GM18861 (cell line): ENCODE results near the gene MS4A18.
A peak's percentile ranks its signal among the peaks of the same experiment; 100 is the strongest.

Source experiments
- ATAC-seq: cut with Tn5 transposase; IDR thresholded peaks from one replicate; pipeline ENCODE4 v1.9.1; 2021; ENCODE audit not compliant: unreplicated experiment

MS4A18 gene

DNA sequence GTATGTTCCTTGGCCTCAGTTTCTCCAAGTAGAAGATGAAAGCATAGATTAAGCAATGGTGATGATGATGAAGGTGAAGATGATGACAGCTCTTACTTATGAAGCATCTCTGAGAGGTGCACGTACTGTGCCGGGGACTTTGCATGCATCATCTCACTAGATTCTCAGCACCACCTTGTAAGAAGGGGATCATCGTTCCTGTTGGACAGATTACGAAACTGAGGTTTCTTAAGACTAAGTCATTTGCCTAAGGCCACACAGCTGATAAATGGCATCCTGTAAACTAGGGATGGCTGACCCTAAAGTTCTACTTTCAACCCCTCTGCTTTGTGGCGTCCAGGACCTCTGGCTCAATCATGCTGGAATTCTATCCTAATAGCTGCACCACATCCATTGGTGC, 40.8 kb downstream of the MS4A18 start:
- ATAC-seq = peak; percentile 8

DNA sequence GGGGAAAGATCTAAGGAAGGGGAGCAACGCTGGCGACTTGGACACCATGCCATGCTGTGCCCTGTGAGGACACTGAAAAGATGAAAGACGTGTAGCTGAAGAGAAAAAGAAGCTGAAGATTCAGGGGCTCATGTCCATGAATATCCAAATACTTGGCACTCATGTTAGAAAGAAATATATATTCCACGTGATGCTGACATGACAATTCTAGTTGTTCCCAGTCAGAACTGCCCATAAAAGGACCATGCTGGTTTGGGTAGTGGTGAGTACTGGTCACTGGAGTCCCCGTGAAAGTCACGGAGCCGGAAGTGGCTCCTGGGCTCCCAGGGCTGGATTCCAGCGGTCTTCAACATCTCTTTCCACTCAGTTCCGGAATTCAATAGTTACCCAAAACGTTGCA, 42.0 kb downstream of the MS4A18 start:
- no peak for ATAC-seq

DNA sequence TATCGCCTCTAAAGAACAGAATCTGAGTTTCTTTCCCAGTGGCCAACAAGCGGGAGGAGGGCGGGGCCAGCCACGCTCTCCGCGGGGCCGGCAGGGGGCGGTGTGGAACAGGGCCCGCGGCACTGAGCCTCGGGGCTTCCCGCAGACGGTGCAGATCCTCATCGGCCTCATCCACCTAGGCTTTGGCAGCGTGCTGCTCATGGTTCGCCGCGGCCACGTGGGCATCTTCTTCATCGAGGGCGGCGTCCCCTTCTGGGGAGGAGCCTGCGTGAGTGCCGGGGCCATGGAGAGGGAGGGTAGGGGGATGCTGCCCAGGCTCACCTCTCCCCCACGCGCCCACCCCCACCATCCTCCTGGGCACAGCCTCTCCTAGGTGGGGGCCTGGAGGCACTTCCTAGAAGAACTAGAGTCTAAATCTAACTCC, 42.9 kb downstream of the MS4A18 start:
- no peak for ATAC-seq

DNA sequence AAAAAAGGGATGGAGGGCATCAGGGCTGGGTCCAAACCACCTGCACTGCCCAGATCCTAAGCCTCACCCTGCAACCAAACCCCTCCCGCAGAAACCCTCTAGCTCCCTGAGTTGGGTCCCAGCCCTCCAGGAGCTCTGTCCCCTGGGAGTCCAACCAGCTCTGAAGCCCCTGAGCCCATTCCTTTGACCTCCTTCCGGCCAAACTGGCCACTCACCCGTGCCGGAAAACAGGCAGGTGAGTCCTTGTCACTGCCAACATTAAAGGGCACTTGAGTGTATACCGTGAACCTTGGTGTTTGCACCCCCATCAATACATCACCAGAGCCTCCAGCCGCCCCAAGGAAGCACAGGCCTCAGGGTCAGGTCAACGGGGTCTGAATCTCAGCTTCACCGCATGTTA, 43.7 kb downstream of the MS4A18 start:
- ATAC-seq = no peak

DNA sequence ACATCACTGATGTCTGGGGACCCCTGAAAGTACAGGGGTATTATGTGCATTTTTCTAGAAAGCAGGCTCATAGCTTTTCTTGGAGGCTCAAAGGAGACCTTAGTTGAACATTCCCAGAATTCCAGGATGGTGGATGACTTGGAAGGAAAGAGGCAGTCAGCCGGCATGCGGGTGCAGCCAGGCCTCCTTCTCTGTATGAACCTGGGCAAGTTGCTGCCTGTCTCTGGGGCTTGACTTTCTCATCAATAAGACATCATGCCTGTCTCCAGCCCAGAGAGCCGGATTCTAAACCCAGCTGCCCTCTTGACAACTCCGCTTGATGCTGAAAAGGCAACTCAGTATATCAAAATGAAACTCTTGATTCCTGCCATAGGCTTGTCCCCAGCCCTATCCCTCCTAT, 44.8 kb downstream of the MS4A18 start:
- no peak for ATAC-seq

DNA sequence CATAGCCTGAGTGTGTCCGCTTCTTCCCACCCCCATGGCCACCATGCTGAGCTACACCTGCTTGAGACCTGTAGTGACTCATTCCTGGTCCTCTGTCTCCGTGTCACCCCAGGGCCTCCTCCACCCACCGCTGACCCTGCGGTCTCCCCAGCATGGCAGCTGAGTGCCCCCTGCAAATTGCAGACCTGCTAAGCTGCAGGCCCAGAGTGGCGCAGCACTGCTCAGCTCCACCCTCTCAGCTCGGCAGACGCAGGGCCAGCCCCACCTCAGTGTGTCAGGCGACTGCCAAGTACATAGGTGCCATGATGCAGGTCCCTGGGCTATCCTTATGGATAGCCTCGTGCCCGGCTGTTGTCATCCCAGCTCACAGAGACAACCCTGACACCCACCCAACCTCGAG, 45.3 kb downstream of the MS4A18 start:
- no peak for ATAC-seq

DNA sequence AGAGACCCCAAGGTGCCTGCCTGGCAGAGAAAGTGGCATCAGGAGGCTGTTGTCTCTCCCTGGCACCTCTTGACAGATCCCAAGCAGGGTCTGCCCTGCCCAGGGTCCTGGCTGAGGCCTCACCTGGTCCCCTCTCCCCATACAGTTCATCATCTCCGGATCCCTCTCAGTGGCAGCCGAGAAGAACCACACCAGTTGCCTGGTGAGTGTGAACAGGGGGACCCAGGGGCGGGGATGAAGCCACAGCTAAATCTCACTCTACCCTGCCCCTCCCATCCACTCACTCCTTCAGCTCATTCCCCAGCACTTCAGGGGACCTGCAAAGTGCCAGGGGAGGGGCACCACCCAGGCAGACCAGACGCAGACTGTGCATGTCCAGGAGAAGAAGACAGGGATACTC, 46.6 kb downstream of the MS4A18 start:
- ATAC-seq = no peak

DNA sequence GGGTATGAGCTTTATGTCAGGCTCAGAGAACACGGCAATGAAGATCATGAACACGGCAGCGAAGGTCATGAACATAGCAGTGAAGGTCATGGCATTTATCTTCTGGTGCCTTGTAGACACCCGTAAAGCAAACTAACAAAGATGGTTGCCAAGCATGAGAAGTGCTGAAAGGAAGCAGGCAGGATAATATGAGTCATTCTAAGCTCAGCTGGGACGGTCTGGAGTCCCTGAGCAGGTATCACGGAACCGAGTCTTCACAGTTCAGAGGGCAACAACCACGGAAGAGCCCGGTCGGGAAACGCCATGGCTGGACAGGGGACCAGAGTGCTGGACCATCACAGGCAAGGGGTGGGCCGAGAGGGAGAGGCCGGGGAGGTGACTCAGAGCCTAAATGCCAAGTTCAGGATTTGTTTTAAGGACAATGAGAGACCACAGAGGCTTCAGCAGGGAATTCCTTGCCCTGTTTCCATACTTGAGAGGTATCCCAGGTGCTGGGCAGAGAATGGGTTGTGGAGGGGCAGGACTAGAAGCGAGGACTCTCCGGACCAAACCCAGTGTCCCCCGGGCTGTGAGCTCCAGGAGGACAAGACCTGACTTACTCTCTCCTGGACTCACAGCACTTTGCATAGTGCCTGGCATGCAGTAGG, 47.5 kb downstream of the MS4A18 start:
- no peak for ATAC-seq

DNA sequence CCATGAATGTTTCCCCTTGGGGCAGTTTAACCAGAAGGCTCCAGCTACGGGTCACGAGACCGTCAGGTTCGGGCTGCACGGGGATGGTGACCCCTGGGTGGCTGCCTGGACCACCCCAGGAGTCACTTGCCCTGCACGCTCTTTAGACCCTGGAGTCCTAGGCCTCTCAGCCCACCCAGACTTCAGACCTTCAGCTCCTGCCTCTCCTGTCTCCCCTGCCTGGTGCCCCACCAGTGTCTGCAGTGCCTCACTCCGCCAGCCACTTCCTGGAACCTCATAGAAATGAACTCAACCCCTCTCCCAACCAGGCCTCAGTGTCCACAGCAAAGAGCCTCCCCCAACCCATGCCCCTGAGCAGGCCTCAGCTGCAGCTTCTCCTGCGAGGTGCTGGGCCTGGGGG, 48.1 kb downstream of the MS4A18 start:
- ATAC-seq = no peak

DNA sequence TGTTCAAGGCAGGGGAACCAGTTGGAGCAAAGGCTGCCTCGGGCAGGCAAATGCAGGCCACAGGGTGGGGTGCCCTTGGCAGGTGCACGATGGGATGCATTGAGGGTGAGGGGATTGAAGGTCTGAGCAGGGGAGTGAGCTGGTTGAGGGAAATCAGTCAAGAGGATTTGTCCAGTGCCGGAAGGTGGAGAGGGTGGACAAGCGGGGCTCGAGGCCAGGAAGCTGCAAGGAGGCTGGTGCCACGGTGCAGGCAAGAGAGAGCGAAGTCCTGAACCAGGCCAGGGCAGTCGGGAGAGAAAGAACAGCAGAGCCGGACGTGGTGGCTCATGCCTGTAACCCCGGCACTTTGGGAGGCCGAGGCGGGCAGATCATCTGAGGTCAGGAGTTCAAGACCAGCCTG, 50.2 kb downstream of the MS4A18 start:
- ATAC-seq = no peak

DNA sequence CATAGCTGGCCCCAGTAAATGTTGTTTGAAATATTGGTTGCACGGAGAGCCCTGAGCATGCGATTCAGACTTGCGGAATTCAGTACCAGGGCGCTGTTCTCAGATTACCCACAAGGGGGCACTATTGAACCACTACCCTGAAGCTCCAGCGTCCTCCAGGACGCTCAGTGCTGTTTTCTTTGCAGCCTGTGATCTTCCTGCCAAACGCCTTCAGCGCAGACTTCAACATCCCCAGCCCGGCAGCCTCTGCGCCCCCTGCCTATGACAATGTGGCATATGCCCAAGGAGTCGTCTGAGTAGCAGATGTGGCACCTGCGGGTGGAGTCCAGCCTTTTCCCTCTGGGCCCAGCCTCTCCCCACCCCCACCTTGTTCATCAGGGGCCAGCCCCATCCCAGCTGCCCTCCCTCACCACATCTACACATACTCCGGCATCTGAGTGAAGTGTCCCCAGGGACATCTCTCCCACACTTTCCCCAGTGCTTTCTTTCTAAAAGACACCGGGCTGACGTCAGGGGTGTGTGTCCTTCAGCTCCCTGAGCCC, 51.0 kb downstream of the MS4A18 start:
- peak; percentile 74 for ATAC-seq

DNA sequence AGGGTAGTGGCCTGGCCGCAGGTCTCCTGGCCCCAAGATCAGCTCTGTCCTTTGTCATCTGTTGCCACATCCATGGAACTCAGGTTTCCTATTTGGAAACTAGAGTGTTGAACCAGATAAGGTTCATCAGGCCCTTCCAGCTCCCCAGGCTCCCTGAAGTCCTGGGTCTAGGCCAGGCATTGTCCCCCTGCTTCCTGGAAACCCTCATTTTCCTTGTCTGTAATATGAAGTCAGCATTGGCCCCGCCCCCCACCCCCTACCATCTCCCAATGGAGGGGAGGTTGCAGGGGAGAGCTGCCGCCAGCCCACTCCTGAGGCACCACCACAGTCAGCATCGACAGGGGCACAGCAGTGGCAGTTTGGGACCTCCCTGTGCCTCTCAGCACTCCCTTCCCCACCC, 51.6 kb downstream of the MS4A18 start:
- no peak for ATAC-seq

DNA sequence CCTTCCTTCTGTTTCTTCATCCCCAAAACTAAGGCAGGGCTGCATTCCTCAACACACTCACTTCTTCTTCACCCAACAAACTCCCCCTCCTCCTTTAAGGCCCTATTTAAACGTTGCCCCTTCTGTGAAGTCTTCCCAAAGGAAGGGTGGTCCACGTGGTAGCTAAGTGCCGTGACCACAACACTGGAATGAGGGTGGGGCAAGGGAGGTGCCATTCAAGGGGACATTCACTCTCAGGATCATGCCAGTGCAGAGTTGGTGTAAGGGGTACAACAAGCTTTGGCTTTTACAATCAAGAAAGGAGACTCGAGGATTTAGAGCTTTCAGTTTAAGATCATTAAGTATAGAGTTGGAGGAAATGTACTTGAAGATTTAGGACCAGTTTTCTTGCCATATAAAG, 52.6 kb downstream of the MS4A18 start:
- no peak for ATAC-seq

DNA sequence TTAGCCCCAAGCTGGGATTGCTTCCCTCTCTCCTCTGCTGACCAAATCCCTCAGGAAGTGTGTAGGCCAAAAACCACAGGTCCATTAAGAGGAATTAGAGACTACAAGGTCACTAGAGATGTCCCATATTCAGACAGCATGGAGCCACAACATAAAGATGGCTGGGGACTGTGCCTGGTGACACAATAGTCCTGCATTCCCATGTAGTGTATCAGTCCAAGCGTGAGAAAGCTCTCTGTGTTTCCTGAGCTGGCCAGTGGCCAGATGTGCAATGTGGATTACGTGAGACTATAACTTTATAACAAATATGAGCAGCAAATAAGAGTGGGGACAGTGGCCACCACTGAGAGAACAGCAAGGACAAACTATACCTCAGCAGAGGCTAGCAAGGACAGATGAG, 53.1 kb downstream of the MS4A18 start:
- ATAC-seq = no peak

DNA sequence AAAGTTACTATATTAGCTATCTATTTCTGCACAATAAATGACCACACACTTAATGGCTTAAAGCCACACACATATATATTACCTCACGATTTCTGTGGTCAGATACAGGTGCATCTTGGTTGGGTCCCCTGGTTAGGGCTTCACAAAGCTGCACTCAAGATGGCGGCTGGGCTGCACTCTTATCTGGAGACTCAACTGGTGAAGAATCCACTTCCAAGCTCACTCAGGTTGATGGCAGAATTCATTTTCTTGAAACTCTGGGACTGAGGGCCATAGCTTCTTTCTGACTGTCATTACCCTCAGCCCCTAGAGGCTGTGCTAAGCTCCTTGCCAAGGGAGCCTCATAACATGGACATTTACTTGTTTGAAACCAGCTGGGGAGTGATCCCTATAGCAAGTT, 55.5 kb downstream of the MS4A18 start:
- no peak for ATAC-seq

DNA sequence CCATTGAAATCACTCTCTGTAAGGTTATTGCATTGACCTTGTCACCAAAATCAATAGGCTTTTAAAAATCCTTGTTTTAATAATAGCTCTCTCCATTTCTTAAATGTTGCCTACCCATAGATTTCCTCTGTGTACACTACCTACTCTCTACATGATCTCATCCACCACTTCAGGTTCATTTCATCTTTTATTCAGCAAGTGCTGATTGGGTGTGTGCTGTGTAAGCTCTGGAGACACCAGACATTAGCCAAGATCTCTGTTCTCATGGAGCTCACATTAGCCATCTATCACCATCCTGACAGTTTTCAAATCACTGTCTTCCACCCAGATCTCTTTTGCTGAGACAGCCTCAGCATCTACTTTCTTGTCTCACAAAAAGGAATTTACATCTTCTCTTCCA, 56.3 kb downstream of the MS4A18 start:
- no peak for ATAC-seq

DNA sequence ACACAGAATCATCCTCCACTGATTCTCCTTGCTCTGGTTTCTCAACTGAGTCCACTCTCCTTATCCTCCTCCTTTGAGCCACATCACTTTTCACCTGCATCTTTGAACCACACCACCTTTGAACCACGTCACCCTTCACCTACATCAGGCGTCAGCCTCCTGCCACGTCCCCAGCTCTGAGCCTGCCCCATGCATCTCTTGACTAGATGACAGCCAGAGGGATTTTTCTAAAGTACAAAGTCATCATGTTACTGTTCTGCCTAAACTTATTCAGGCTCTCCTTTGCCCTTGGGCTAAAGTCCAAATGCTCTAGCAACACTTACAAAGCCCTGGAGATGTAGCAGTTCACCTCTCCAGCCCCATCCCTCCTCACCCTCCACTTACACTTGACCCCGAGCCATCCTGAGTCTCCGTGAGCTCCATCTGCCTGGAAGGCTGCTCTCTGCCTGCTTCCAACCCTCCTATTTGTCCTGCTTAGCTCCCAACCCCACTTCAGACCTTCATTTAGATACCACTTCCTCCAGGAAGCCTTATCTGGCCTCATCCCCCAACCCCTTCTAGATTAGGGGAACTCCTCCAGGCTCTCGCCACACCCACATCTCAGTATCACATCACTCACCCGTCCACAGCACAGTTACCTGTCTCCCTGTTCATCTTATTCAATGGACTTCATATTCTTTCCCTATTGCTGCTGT, 56.9 kb downstream of the MS4A18 start:
- ATAC-seq = no peak

DNA sequence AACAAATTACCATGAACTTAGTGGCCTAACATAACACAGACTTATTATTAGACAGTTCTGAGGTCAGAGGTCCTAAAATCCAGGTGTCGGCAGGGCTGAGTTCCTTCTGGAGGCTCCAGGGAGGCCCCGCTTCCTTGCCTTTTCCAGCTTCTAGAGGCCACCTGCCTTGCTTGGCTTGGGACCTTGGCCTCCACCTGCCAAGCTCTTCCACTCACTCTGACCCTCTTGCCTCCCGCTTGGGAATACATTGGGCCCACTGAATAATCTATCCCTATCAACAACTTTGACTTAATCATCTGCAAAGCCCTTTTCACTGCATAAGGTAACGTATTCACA, 57.4 kb downstream of the MS4A18 start:
- ATAC-seq = no peak

DNA sequence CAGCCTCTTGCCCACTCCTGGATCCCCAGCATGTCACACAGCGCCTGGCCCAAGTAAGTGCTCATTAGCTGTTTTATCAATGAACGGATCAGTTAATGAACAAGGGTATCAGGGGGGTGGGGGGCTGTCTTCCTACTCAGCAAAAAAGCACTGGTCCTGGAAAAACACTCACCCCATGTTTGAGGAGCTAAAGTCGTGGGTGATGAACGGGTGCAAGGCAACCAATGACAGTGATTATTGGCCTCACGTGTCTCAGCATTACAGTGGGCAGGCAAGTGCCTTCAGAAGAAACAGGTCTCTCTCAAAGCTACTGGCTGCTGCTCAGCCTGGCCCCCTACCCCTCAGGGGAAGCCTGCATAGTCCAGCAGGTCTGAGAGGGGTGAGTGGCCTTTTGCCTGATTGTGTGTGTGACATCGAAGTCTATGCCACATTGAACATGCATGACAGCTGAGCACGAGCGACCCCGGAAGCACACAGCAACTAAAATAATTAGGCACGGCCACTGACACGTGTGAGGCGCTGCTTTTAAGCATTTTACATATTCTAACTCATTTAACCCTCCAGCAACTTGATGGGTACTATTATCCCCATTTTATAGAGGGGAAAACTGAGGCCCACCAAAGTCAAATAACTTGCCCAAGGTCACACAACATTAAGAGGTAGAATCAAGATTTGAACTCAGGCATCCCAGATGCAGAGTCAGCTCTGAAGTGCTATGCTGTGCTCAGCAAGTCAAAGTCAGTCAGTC, 58.0 kb downstream of the MS4A18 start:
- ATAC-seq = no peak

DNA sequence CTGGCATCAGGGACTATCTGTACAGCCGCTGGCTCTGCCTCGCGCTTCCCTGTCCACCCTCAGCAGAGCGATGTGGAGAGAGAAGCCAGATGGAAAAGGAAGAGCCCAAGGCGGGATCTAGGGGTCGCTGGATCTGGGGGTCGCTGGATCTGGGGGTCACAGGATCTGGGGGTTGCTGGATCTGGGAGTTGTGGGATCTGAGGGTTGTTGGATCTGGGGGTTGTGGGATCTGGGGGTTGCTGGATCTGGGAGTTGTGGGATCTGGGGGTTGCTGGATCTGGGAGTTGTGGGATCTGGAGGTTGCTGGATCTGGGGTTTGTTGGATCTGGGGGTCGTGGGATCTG, 58.6 kb downstream of the MS4A18 start:
- ATAC-seq = no peak

DNA sequence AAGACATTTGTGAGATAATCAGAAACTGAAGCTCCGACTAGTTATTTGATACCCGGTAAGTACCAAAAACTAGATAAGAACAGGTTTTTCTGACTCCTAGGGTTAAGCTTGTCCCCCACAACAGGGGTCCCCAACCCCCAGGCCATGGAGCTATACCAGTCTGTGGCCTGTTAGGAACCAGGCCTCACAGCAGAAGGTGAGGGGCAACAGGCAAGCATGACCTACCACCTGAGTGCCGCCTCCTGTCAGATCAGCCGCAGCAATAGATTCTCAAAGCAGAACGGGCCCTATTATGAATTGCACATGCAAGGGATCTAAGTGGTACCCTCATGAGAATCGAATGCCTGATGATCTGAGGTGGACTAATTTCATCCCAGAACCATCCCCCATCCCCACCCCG, 59.4 kb downstream of the MS4A18 start:
- no peak for ATAC-seq

DNA sequence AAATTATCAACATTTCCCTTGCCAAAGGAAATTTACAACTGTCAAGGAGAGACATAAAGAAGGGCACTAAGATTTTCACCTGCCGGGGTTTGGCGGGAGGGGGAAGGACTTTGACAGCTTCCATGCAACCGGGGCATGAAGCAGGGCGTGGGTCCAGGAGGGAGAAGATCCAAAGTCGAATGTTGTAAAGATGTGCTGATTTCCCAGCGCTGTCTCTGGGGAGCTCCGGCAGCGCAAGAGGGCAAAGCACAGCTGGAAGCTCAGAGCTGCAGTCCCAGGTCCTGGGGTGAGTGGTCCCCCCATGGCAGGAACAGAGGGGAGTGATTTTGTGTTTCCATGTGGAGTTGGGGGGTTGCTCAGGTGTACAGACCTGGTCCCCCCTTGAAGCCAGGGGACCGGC, 60.6 kb downstream of the MS4A18 start, which contains the start of gene MS4A10:
MS4A10 (plus strand) TSS at position 198 of the 400 bp plus-strand sequence. CDS start 5,003 bp downstream, outside the sequence.
- ATAC-seq = no peak
